ENCODE data around the gene PI4KA.

DNA sequence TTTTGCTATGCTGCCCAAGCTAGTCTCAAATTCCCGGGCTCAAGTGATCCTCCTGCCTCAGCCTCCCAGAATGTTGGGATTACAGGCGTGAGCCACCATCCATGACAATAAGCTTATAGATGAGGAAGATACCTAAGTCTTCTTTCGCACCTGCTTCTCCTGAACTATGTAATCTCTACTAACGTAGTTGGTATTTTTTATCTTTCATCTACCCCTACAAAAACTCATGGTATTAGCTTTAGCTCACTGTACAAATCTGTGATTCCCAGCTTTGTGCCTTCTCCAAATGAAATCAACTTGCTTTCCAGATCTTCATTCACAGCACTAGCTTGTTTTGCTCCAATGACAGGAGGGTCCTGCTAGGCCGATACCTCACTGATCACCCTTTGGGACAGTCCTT, 36.4 kb downstream of the PI4KA start:
- TF ChIP-seq, protein P1, sequence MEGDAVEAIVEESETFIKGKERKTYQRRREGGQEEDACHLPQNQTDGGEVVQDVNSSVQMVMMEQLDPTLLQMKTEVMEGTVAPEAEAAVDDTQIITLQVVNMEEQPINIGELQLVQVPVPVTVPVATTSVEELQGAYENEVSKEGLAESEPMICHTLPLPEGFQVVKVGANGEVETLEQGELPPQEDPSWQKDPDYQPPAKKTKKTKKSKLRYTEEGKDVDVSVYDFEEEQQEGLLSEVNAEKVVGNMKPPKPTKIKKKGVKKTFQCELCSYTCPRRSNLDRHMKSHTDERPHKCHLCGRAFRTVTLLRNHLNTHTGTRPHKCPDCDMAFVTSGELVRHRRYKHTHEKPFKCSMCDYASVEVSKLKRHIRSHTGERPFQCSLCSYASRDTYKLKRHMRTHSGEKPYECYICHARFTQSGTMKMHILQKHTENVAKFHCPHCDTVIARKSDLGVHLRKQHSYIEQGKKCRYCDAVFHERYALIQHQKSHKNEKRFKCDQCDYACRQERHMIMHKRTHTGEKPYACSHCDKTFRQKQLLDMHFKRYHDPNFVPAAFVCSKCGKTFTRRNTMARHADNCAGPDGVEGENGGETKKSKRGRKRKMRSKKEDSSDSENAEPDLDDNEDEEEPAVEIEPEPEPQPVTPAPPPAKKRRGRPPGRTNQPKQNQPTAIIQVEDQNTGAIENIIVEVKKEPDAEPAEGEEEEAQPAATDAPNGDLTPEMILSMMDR (conservative IDR thresholded peaks at IDR 0.05 in 1 of 2, IDR thresholded peaks at IDR 0.05 in 1 of 2; ENCODE audit: extremely low read depth in 1 of 2, insufficient read depth in 1 of 2, low read depth in 1 of 2, low read length in 2 of 2) = no peak
- TF ChIP-seq EZH2 (IDR thresholded peaks at IDR 0.05; ENCODE audit: borderline replicate concordance, low read length) = no peak

Measured in mammary epithelial cell (primary cell).